B cell (primary cell): ENCODE measurements around the gene ALDH1A1. TPM values are rescaled to one million over a fixed set of nuclear protein-coding genes. Genes with fewer than 3 reads are reported as not detected.

Source experiments
- ATAC-seq: fragments of 200-7000 bp; cut with Tn5 transposase; one replicate; pipeline ENCODE4 v1.10.0; 2021; ENCODE audit warnings: low read depth, mild to moderate bottlenecking, moderate number of reproducible peaks, moderate library complexity
- CTCF ChIA-PET: fragments of 350-600 bp; sonication (Branson Sonifier 250); formaldehyde crosslinking; loops from one replicate; lab custom pipeline; 2021; ENCODE audit warnings: antibody characterized with exemption, inconsistent platforms; lab: Charles Lee
- POLR2A ChIA-PET: fragments of 350-600 bp; sonication (Branson Sonifier 250); formaldehyde crosslinking; loops from one replicate; lab custom pipeline; 2021; ENCODE audit warnings: antibody characterized with exemption; lab: Charles Lee
- DNase-seq: peaks from one replicate; pipeline ENCODE4 v3.0.0; 2013
- H2AFZ ChIP-seq: 2 replicates; pipeline ENCODE4 v1.6.1; 2012; ENCODE audit warnings: mild to moderate bottlenecking, low read depth, low read length; ENCODE audit not compliant: insufficient read depth, poor library complexity, severe bottlenecking
- H3K27ac ChIP-seq, 2 donors: 1 replicate in 1 of 2; 2 replicates in 1 of 2; pipeline ENCODE4 v1.5.1; 2012 to 2013; ENCODE audit warnings: low read length in 2 of 2, mild to moderate bottlenecking in 2 of 2, moderate library complexity in 1 of 2
- H3K27me3 ChIP-seq, 4 experiments: fragments of 200-600 bp in 1 of 4; sonication (generic) in 1 of 4; replicated peaks in 1 of 4; 1 replicate in 2 of 4; 2 replicates in 2 of 4; pipeline versions ENCODE4 v1.6.1 to v1.7.0; 2013 to 2016; ENCODE audit warnings: low read length in 3 of 4, mild to moderate bottlenecking in 2 of 4, mixed read lengths in 1 of 4, moderate library complexity in 1 of 4; ENCODE audit not compliant: insufficient read depth in 4 of 4, control insufficient read depth in 3 of 4; ENCODE audit errors: control extremely low read depth in 1 of 4
- H3K36me3 ChIP-seq, 2 experiments: replicated peaks in 1 of 2; 1 replicate in 1 of 2; 2 replicates in 1 of 2; pipeline versions ENCODE4 v1.6.1 to v1.7.1; 2013; ENCODE audit warnings: low read length in 1 of 2; ENCODE audit not compliant: insufficient read depth in 2 of 2, control insufficient read depth in 1 of 2; ENCODE audit errors: control extremely low read depth in 1 of 2, extremely low read depth in 1 of 2
- H3K4me1 ChIP-seq, 2 donors: fragments of 200-600 bp in 1 of 2; sonication (generic) in 1 of 2; 1 replicate in 1 of 2; 2 replicates in 1 of 2; pipeline versions ENCODE4 v1.5.1 to v1.6.1; 2013 to 2017; ENCODE audit warnings: low read length in 2 of 2; ENCODE audit not compliant: control insufficient read depth in 2 of 2, insufficient read depth in 2 of 2
- H3K4me2 ChIP-seq: replicated peaks from 2 replicates; pipeline ENCODE3; 2012; ENCODE audit warnings: mild to moderate bottlenecking, low read depth, low read length; ENCODE audit not compliant: poor library complexity, severe bottlenecking
- H3K4me3 ChIP-seq, 5 experiments: fragments of 200-600 bp in 1 of 5; sonication (generic) in 1 of 5; 1 replicate in 3 of 5; 2 replicates in 2 of 5; pipeline versions ENCODE4 v1.5.1 to v1.7.0; 2011 to 2016; ENCODE audit warnings: low read length in 4 of 5, mild to moderate bottlenecking in 4 of 5, low read depth in 2 of 5, control low read depth in 1 of 5, moderate library complexity in 1 of 5; ENCODE audit not compliant: insufficient read depth in 1 of 5; ENCODE audit errors: control extremely low read depth in 1 of 5, extremely low read depth in 1 of 5
- H3K79me2 ChIP-seq: fragments of 200-600 bp; sonication (generic); one replicate; pipeline ENCODE4 v1.6.0; 2016; ENCODE audit warnings: low read length; ENCODE audit not compliant: control insufficient read depth, insufficient read depth
- H3K9ac ChIP-seq: fragments of 200-600 bp; sonication (generic); 2 replicates; pipeline ENCODE4 v1.6.1; 2017; ENCODE audit warnings: mild to moderate bottlenecking, low read length, moderate library complexity
- H3K9me3 ChIP-seq, 3 donors: one replicate each; pipeline versions ENCODE4 v1.6.1 to v1.7.1; 2013; ENCODE audit warnings: low read length in 2 of 3; ENCODE audit not compliant: control insufficient read depth in 2 of 3, insufficient read depth in 1 of 3; ENCODE audit errors: control extremely low read depth in 1 of 3
- H4K20me1 ChIP-seq: 2 replicates; pipeline ENCODE4 v1.6.0; 2012; ENCODE audit warnings: mild to moderate bottlenecking, low read length; ENCODE audit not compliant: insufficient read depth, control insufficient read depth, poor library complexity, severe bottlenecking
- H3K27ac Mint-ChIP-seq: one replicate; pipeline ENCODE4 v1.8.0; 2021; ENCODE audit warnings: mixed read lengths
- H3K27me3 Mint-ChIP-seq: one replicate; pipeline ENCODE4 v1.8.0; 2021; ENCODE audit warnings: mixed read lengths
- H3K4me1 Mint-ChIP-seq: one replicate; pipeline ENCODE4 v1.8.0; 2021; ENCODE audit warnings: mixed read lengths
- H3K4me3 Mint-ChIP-seq: one replicate; pipeline ENCODE4 v1.8.0; 2021; ENCODE audit warnings: mixed read lengths
- H3K9me3 Mint-ChIP-seq: one replicate; pipeline ENCODE4 v1.8.0; 2022; ENCODE audit warnings: mixed read lengths; ENCODE audit not compliant: insufficient read depth
- CTCF ChIP-seq: fragments of 200-600 bp; IDR thresholded peaks from one replicate; pipeline ENCODE4 v1.8.0; 2022; ENCODE audit warnings: antibody characterized with exemption, mild to moderate bottlenecking
- EZH2 ChIP-seq: IDR thresholded peaks from 2 replicates; pipeline ENCODE4 v1.6.1; 2012; ENCODE audit warnings: borderline replicate concordance, low read depth, mild to moderate bottlenecking, moderate library complexity, low read length; ENCODE audit not compliant: insufficient read depth, poor library complexity, severe bottlenecking
- WGBS: methylation state at CpG from one replicate; pipeline ENCODE4 v1.1.5; 2013; ENCODE audit warnings: missing lambda C conversion rate; ENCODE audit not compliant: insufficient coverage; 5-methylcytosine and 5-hydroxymethylcytosine counted together
- intact Hi-C: fragments of 100-400 bp; cut with micrococcal nuclease; formaldehyde crosslinking; loops from one replicate; pipeline ENCODE4 v1.10.0; 2022
- polyA plus RNA-seq: library from polyadenylated mRNA; depleted of rRNA; stranded (reverse); fragments of >200 nt; gene quantifications from 2 replicates; pipeline ENCODE4 v1.2.3, GENCODE V29; 2012
- total RNA-seq, 2 donors: library from RNA; stranded (reverse); fragments of 120-200 nt in 1 of 2; gene quantifications; 1 replicate in 1 of 2; 2 replicates in 1 of 2; pipeline versions ENCODE4 v1.2.3 to v1.2.4, GENCODE V29; 2013 to 2022

The ALDH1A1 gene
- total and polyA plus RNA-seq, 2 donors (not counting 1 experiment from before 2014, with no cell fraction given), result 0.43 TPM; not detected in 1

GRCh38 chr9:72937545-72937944 lies 15.3 kb downstream of the ALDH1A1 start:
- ChIA-PET POLR2A (no interaction called here), CTCF (no interaction called here)
- Histone ChIP-seq H2AFZ (no peak overlapping the region), H3K27ac (no peak overlapping the region), H3K4me1 (no peaks in the 10 kb centered on the region), H3K9ac (no peak overlapping the region), H3K9me3 (no peaks in the 10 kb centered on the region), H3K79me2 (no peaks in the 10 kb centered on the region), H3K27me3 (peaks cover 0 to 3% (median 0%) of the 10 kb centered on the region in 4 experiments), H3K4me3 (no peak overlapping the region), H3K4me2 (no peak overlapping the region), H3K36me3 (no peaks in the 10 kb centered on the region), H4K20me1 (no peaks in the 10 kb centered on the region)
- intact Hi-C loops, result no loop called here
- ATAC-seq (no peak), DNase-seq (no peak)
- 96% methylated on average over 3 of the region's 4 CpGs for WGBS
- no peak for TF ChIP-seq CTCF
- no peak for TF ChIP-seq EZH2
- H3K4me1 Mint-ChIP-seq, result no peaks in the 10 kb centered on the region
- no peak overlapping the region for H3K27ac Mint-ChIP-seq
- no peaks in the 10 kb centered on the region for H3K9me3 Mint-ChIP-seq
- H3K4me3 Mint-ChIP-seq, result no peak overlapping the region
- H3K27me3 Mint-ChIP-seq, result peaks cover 4% of the 10 kb centered on the region

DNA sequence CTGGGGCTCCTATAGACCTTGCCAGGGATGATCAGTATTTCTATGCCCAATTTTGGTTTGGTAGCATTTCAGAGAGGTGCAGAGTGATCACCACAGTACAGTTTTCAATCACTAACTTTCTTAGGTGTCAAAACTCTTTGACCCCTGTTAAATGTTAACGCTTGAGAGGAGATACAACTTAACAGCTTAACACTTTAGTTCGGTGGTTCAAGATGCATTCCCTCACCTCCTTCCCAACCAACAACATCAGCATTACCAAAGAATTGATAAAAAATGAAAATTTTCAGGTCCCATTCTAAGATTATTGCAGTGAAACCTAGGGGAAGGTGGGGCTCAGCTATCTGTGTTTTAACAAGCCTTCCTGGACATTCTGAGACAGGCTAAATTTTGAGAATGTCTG lies 16.2 kb downstream of the ALDH1A1 start:
- H3K79me2 ChIP-seq, result no peaks in the 10 kb centered on the region
- no CpG with 5 or more reads among the region's 2 CpGs for WGBS

More for the DNA sequence above, 16.2 kb downstream of the ALDH1A1 start:
- ChIA-PET POLR2A (no interaction called here), CTCF (no interaction called here)
- DNase-seq (no peak), ATAC-seq (no peak)
- Histone ChIP-seq H3K27me3 (no peaks in the 10 kb centered on the region), H3K9ac (no peak overlapping the region), H3K27ac (no peak overlapping the region), H3K4me1 (no peaks in the 10 kb centered on the region), H3K4me3 (no peak overlapping the region), H3K4me2 (no peak overlapping the region), H3K36me3 (no peaks in the 10 kb centered on the region), H3K9me3 (no peaks in the 10 kb centered on the region), H4K20me1 (no peaks in the 10 kb centered on the region), H2AFZ (no peak overlapping the region)
- Mint-ChIP-seq H3K4me3 (no peak overlapping the region), H3K27ac (no peak overlapping the region), H3K9me3 (no peaks in the 10 kb centered on the region), H3K27me3 (no peaks in the 10 kb centered on the region), H3K4me1 (no peaks in the 10 kb centered on the region)
- no peak for TF ChIP-seq CTCF
- TF ChIP-seq EZH2, result no peak
- intact Hi-C loops, result no loop called here
